B cell (primary cell): ENCODE results near the gene RNF149. TPM values are rescaled to one million over a fixed set of nuclear protein-coding genes. Genes with fewer than 3 reads are reported as not detected.
"Not testable (repeated sequence)": the region's sequence is repeated elsewhere in the genome, so short reads cannot be mapped to it uniquely, and the experiment has no call there.

ENCODE experiments used
- ATAC-seq: fragments of 200-7000 bp; cut with Tn5 transposase; one replicate; pipeline ENCODE4 v1.10.0; 2021; ENCODE audit warnings: low read depth, mild to moderate bottlenecking, moderate number of reproducible peaks, moderate library complexity
- CTCF ChIA-PET: fragments of 350-600 bp; sonication (Branson Sonifier 250); formaldehyde crosslinking; loops from one replicate; lab custom pipeline; 2021; ENCODE audit warnings: antibody characterized with exemption, inconsistent platforms; lab: Charles Lee
- POLR2A ChIA-PET: fragments of 350-600 bp; sonication (Branson Sonifier 250); formaldehyde crosslinking; loops from one replicate; lab custom pipeline; 2021; ENCODE audit warnings: antibody characterized with exemption; lab: Charles Lee
- DNase-seq: peaks from one replicate; pipeline ENCODE4 v3.0.0; 2013
- H2AFZ ChIP-seq: 2 replicates; pipeline ENCODE4 v1.6.1; 2012; ENCODE audit warnings: mild to moderate bottlenecking, low read depth, low read length; ENCODE audit not compliant: insufficient read depth, poor library complexity, severe bottlenecking
- H3K27ac ChIP-seq, 2 donors: 1 replicate in 1 of 2; 2 replicates in 1 of 2; pipeline ENCODE4 v1.5.1; 2012 to 2013; ENCODE audit warnings: low read length in 2 of 2, mild to moderate bottlenecking in 2 of 2, moderate library complexity in 1 of 2
- H3K27me3 ChIP-seq, 4 experiments: fragments of 200-600 bp in 1 of 4; sonication (generic) in 1 of 4; replicated peaks in 1 of 4; 1 replicate in 2 of 4; 2 replicates in 2 of 4; pipeline versions ENCODE4 v1.6.1 to v1.7.0; 2013 to 2016; ENCODE audit warnings: low read length in 3 of 4, mild to moderate bottlenecking in 2 of 4, mixed read lengths in 1 of 4, moderate library complexity in 1 of 4; ENCODE audit not compliant: insufficient read depth in 4 of 4, control insufficient read depth in 3 of 4; ENCODE audit errors: control extremely low read depth in 1 of 4
- H3K36me3 ChIP-seq, 2 experiments: replicated peaks in 1 of 2; 1 replicate in 1 of 2; 2 replicates in 1 of 2; pipeline versions ENCODE4 v1.6.1 to v1.7.1; 2013; ENCODE audit warnings: low read length in 1 of 2; ENCODE audit not compliant: insufficient read depth in 2 of 2, control insufficient read depth in 1 of 2; ENCODE audit errors: control extremely low read depth in 1 of 2, extremely low read depth in 1 of 2
- H3K4me1 ChIP-seq, 2 donors: fragments of 200-600 bp in 1 of 2; sonication (generic) in 1 of 2; 1 replicate in 1 of 2; 2 replicates in 1 of 2; pipeline versions ENCODE4 v1.5.1 to v1.6.1; 2013 to 2017; ENCODE audit warnings: low read length in 2 of 2; ENCODE audit not compliant: control insufficient read depth in 2 of 2, insufficient read depth in 2 of 2
- H3K4me2 ChIP-seq: replicated peaks from 2 replicates; pipeline ENCODE3; 2012; ENCODE audit warnings: mild to moderate bottlenecking, low read depth, low read length; ENCODE audit not compliant: poor library complexity, severe bottlenecking
- H3K4me3 ChIP-seq, 5 experiments: fragments of 200-600 bp in 1 of 5; sonication (generic) in 1 of 5; 1 replicate in 3 of 5; 2 replicates in 2 of 5; pipeline versions ENCODE4 v1.5.1 to v1.7.0; 2011 to 2016; ENCODE audit warnings: low read length in 4 of 5, mild to moderate bottlenecking in 4 of 5, low read depth in 2 of 5, control low read depth in 1 of 5, moderate library complexity in 1 of 5; ENCODE audit not compliant: insufficient read depth in 1 of 5; ENCODE audit errors: control extremely low read depth in 1 of 5, extremely low read depth in 1 of 5
- H3K79me2 ChIP-seq: fragments of 200-600 bp; sonication (generic); one replicate; pipeline ENCODE4 v1.6.0; 2016; ENCODE audit warnings: low read length; ENCODE audit not compliant: control insufficient read depth, insufficient read depth
- H3K9ac ChIP-seq: fragments of 200-600 bp; sonication (generic); 2 replicates; pipeline ENCODE4 v1.6.1; 2017; ENCODE audit warnings: mild to moderate bottlenecking, low read length, moderate library complexity
- H3K9me3 ChIP-seq, 3 donors: one replicate each; pipeline versions ENCODE4 v1.6.1 to v1.7.1; 2013; ENCODE audit warnings: low read length in 2 of 3; ENCODE audit not compliant: control insufficient read depth in 2 of 3, insufficient read depth in 1 of 3; ENCODE audit errors: control extremely low read depth in 1 of 3
- H4K20me1 ChIP-seq: 2 replicates; pipeline ENCODE4 v1.6.0; 2012; ENCODE audit warnings: mild to moderate bottlenecking, low read length; ENCODE audit not compliant: insufficient read depth, control insufficient read depth, poor library complexity, severe bottlenecking
- H3K27ac Mint-ChIP-seq: one replicate; pipeline ENCODE4 v1.8.0; 2021; ENCODE audit warnings: mixed read lengths
- H3K27me3 Mint-ChIP-seq: one replicate; pipeline ENCODE4 v1.8.0; 2021; ENCODE audit warnings: mixed read lengths
- H3K4me1 Mint-ChIP-seq: one replicate; pipeline ENCODE4 v1.8.0; 2021; ENCODE audit warnings: mixed read lengths
- H3K4me3 Mint-ChIP-seq: one replicate; pipeline ENCODE4 v1.8.0; 2021; ENCODE audit warnings: mixed read lengths
- H3K9me3 Mint-ChIP-seq: one replicate; pipeline ENCODE4 v1.8.0; 2022; ENCODE audit warnings: mixed read lengths; ENCODE audit not compliant: insufficient read depth
- EZH2 ChIP-seq: IDR thresholded peaks from 2 replicates; pipeline ENCODE4 v1.6.1; 2012; ENCODE audit warnings: borderline replicate concordance, low read depth, mild to moderate bottlenecking, moderate library complexity, low read length; ENCODE audit not compliant: insufficient read depth, poor library complexity, severe bottlenecking
- WGBS: methylation state at CpG from one replicate; pipeline ENCODE4 v1.1.5; 2013; ENCODE audit warnings: missing lambda C conversion rate; ENCODE audit not compliant: insufficient coverage; 5-methylcytosine and 5-hydroxymethylcytosine counted together
- intact Hi-C: fragments of 100-400 bp; cut with micrococcal nuclease; formaldehyde crosslinking; loops from one replicate; pipeline ENCODE4 v1.10.0; 2022
- polyA plus RNA-seq: library from polyadenylated mRNA; depleted of rRNA; stranded (reverse); fragments of >200 nt; gene quantifications from 2 replicates; pipeline ENCODE4 v1.2.3, GENCODE V29; 2012
- total RNA-seq, 2 donors: library from RNA; stranded (reverse); fragments of 120-200 nt in 1 of 2; gene quantifications; 1 replicate in 1 of 2; 2 replicates in 1 of 2; pipeline versions ENCODE4 v1.2.3 to v1.2.4, GENCODE V29; 2013 to 2022
- TF ChIP-seq, protein P1 (sequence below): fragments of 200-600 bp; IDR thresholded peaks from one replicate; pipeline ENCODE4 v1.8.0; 2022; ENCODE audit warnings: antibody characterized with exemption, mild to moderate bottlenecking

RNF149 gene
- total and polyA plus RNA-seq, 2 donors (not counting 1 experiment from before 2014, with no cell fraction given), result 28.2 to 71.6 TPM

DNA sequence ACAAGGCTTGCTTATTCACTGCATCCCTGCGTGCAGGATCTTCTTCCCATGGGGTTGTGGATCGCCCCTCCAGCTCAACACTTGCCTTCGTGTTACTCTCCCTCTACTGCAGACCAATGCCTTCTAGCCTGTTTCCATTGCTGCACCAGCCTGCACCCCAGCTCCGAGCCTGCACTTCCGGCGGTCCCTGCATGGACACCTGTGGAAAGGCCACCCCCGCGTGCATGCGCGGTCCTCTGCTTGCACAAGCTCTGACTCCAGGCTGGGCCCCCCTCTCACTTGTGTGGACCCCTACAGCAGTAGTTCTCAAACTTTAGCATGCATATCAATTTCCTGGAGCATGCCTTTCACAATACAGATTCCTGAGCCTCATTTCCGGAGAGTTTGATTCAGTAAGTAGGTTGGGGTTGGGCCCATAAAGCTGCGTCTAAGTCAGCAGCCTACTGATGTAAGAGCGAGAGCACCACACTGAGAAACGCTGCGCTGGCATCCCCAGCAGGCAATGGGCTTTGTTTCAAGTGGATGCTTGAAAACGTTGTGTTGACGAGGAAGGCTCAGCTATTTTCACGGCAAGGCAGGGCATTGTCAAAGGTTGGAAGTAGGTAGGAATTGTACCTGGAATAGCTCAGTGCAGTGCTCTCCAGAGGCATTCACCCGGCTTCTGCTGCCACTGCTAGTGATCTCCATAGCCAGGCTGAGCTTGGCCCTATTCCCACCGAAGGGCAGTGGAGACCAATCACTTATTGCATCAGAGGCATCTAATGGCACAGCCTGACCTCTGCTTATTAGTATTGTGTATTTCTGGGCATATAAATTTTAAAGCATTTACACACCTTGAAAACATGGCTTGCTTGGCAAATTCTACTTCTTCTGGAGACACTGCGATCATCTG lies 46.2 kb upstream of the RNF149 start:
- H3K27me3 ChIP-seq, result peaks cover 0 to 2% (median 0%) of the 10 kb centered on the region in 4 experiments
- no peak overlapping the region for H3K4me2 ChIP-seq
- no peaks in the 10 kb centered on the region for H4K20me1 ChIP-seq
- 98% methylated on average over 20 of the region's 21 CpGs for whole genome bisulfite sequencing
- H3K4me1 Mint-ChIP-seq, result peaks cover 2% of the 10 kb centered on the region
- no peaks in the 10 kb centered on the region for H3K36me3 ChIP-seq
- no peaks in the 10 kb centered on the region for H3K9me3 Mint-ChIP-seq
- TF ChIP-seq EZH2, result no peak
- TF ChIP-seq, protein P1, sequence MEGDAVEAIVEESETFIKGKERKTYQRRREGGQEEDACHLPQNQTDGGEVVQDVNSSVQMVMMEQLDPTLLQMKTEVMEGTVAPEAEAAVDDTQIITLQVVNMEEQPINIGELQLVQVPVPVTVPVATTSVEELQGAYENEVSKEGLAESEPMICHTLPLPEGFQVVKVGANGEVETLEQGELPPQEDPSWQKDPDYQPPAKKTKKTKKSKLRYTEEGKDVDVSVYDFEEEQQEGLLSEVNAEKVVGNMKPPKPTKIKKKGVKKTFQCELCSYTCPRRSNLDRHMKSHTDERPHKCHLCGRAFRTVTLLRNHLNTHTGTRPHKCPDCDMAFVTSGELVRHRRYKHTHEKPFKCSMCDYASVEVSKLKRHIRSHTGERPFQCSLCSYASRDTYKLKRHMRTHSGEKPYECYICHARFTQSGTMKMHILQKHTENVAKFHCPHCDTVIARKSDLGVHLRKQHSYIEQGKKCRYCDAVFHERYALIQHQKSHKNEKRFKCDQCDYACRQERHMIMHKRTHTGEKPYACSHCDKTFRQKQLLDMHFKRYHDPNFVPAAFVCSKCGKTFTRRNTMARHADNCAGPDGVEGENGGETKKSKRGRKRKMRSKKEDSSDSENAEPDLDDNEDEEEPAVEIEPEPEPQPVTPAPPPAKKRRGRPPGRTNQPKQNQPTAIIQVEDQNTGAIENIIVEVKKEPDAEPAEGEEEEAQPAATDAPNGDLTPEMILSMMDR, result no peak
- no peak overlapping the region for H3K4me3 ChIP-seq
- no peak overlapping the region for H3K27ac Mint-ChIP-seq
- ChIA-PET CTCF (interaction anchor here (1.3 to 1.5 kb wide), 2 partner anchors 12 to 477 kb away, joined by 3 to 8 read pairs; no protein-coding TSS in a partner anchor), POLR2A (no interaction called here)
- DNase-seq (no peak), ATAC-seq (no peak)
- H3K79me2 ChIP-seq, result no peaks in the 10 kb centered on the region
- H3K27me3 Mint-ChIP-seq, result peaks cover 5% of the 10 kb centered on the region
- intact Hi-C loops, result no loop called here
- no peak overlapping the region for H3K27ac ChIP-seq
- H2AFZ ChIP-seq, result no peak overlapping the region
- no peaks in the 10 kb centered on the region for H3K9me3 ChIP-seq
- no peak overlapping the region for H3K4me3 Mint-ChIP-seq
- H3K9ac ChIP-seq, result no peak overlapping the region
- H3K4me1 ChIP-seq, result no peaks in the 10 kb centered on the region

- CTCF ChIA-PET, result interaction anchor here (1.3 kb wide), 1 partner anchor 10 kb away, joined by 4 read pairs; no protein-coding TSS in a partner anchor
Measured at GRCh38 chr2:101352631-101353030, 44.1 kb upstream of the RNF149 start.

More at GRCh38 chr2:101352631-101353030, 44.1 kb upstream of the RNF149 start:
- H3K27ac Mint-ChIP-seq, DNase-seq, H2AFZ ChIP-seq, H3K27ac ChIP-seq, intact Hi-C loops, POLR2A ChIA-PET, H3K4me3 Mint-ChIP-seq, H3K9me3 ChIP-seq, H3K79me2 ChIP-seq, H3K36me3 ChIP-seq, H3K9me3 Mint-ChIP-seq, H3K4me3 ChIP-seq, H3K9ac ChIP-seq, H3K4me1 ChIP-seq, ATAC-seq, H3K4me1 Mint-ChIP-seq, H3K27me3 Mint-ChIP-seq, H3K4me2 ChIP-seq, H3K27me3 ChIP-seq, H4K20me1 ChIP-seq: not testable (repeated sequence)
- WGBS, result 96% methylated on average over 3 of the region's 4 CpGs
